ENCODE measurements around the gene INPP4B. TPM values are rescaled to one million over a fixed set of nuclear protein-coding genes. Genes with fewer than 3 reads are reported as not detected.

Gene INPP4B
- total RNA-seq, 1 experiment from 2014 or later = 0.07 TPM

- Mint-ChIP-seq H3K27ac (no peak overlapping the region), H3K4me1 (no peaks in the 10 kb centered on the region), H3K9me3 (no peaks in the 10 kb centered on the region), H3K27me3 (ENCODE audit: low read depth) (no peaks in the 10 kb centered on the region), H3K4me3 (no peak overlapping the region), H3K36me3 (ENCODE audit: insufficient read depth in 1 of 3, low read depth in 3 of 3) (no peaks in the 10 kb centered on the region)
- Histone ChIP-seq H2AFZ (ENCODE audit: low read length) (no peak overlapping the region), H2BK20ac (ENCODE audit: low read depth, low read length, poor library complexity, severe bottlenecking) (no peak overlapping the region), H3K9me3 (ENCODE audit: control insufficient read depth, low read depth, low read length) (no peaks in the 10 kb centered on the region), H3K4me1 (ENCODE audit: insufficient read depth, low read length) (no peaks in the 10 kb centered on the region), H2BK12ac (ENCODE audit: insufficient read length, low read depth, low read length) (no peak overlapping the region), H3K23ac (ENCODE audit: insufficient read length, low read depth, low read length) (no peak overlapping the region), H4K5ac (ENCODE audit: insufficient read length, low read depth, low read length) (no peak overlapping the region), H3K27ac (ENCODE audit: insufficient read length, low read depth, low read length) (no peak overlapping the region), H3T11ph (ENCODE audit: low read length) (no peak overlapping the region), H2BK120ac (ENCODE audit: low read depth, low read length, poor library complexity, severe bottlenecking) (no peak overlapping the region), H3K56ac (ENCODE audit: insufficient read length, low read depth, low read length) (no peak overlapping the region), H3K18ac (ENCODE audit: insufficient read length, low read depth, low read length) (no peak overlapping the region), H3K4ac (ENCODE audit: low read depth, low read length) (no peak overlapping the region), H3K23me2 (ENCODE audit: insufficient read length, low read depth, low read length, poor library complexity, severe bottlenecking) (no peaks in the 10 kb centered on the region), H3K14ac (ENCODE audit: insufficient read depth, low read length) (no peak overlapping the region), H4K8ac (replicated peaks; ENCODE audit: insufficient read length, low read depth, low read length) (no peak overlapping the region), H4K20me1 (ENCODE audit: control insufficient read depth, insufficient read depth, insufficient read length) (no peaks in the 10 kb centered on the region), H3K79me1 (ENCODE audit: insufficient read depth, low read depth, low read length, poor library complexity, severe bottlenecking) (no peaks in the 10 kb centered on the region), H4K91ac (ENCODE audit: insufficient read length, low read depth, low read length) (no peak overlapping the region), H2BK5ac (ENCODE audit: insufficient read length, low read length) (no peak overlapping the region), H2BK15ac (ENCODE audit: low read depth, low read length) (no peak overlapping the region), H3K27me3 (ENCODE audit: insufficient read depth, low read length) (no peaks in the 10 kb centered on the region), H3K9ac (ENCODE audit: extremely low read depth, insufficient read length, low read length) (no peak overlapping the region), H3K79me2 (ENCODE audit: insufficient read depth, low read length) (no peaks in the 10 kb centered on the region), H3K4me2 (ENCODE audit: insufficient read depth, insufficient read length, low read length) (no peak overlapping the region), H2AK5ac (ENCODE audit: insufficient read length, low read length) (no peak overlapping the region)
- no CpG with 5 or more reads among the region's 6 CpGs for WGBS (ENCODE audit: extremely low coverage, insufficient read length, low lambda C conversion rate)
- TF ChIP-seq CTCF (conservative IDR thresholded peaks at IDR 0.05) = no peak
- no peak for DNase-seq
Measured at GRCh38 chr4:142311916-142312315, 534.2 kb downstream of the INPP4B start.

All from H9 (cell line).